NCI-H748 (cell line): ENCODE results near the gene C4orf50.

Experiments
- DNase-seq: peaks from one replicate; lab custom pipeline; 2025; ENCODE audit not compliant: unreplicated experiment; lab: John Stamatoyannopoulos, UW

The C4orf50 gene

GRCh38 chr4:6044276-6044675, 26.0 kb upstream of the C4orf50 start:
- no peak for DNase-seq

- DNase-seq: no peak
Observed at GRCh38 chr4:6043843-6044242, 25.6 kb upstream of the C4orf50 start.

- DNase-seq: no peak
Observed at GRCh38 chr4:6043188-6043587, 25.0 kb upstream of the C4orf50 start.

DNA sequence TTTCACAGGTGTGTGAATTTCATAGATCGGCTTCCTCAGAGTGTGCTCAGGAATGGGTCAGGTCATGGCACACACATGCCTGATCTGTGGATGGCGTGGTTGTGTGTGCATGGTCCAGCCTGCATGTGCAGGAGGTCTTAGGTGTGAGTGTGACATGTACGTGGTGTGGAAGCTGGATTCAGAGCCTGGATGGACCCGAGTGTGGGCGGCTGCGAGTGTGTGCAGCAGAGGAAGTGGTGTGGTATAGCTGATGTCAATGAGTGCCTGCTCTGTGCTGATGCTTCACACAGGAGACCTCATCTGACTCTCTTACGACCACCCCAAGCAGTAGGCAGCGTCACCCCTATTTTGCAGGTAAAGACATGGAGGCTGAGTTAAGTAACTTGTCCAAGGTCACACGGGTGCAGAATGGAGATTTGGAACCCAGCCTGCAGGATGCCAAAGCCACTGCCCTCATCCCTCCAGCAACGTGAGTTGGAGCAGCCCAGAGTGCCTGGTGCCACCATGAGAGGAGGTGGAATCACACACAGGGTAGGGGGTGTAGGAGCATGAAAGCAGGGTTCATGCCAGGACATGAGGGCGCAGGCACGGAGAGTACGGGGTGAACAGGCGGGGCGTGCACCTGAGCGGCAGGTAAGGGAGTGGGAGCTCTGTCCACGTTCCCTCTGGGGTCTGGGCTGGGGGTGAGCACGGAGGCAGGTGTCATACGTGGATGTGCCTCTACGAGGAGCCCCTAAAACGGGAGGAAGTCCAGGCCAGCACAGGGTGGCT, 24.2 kb upstream of the C4orf50 start:
- DNase-seq: no peak

DNA sequence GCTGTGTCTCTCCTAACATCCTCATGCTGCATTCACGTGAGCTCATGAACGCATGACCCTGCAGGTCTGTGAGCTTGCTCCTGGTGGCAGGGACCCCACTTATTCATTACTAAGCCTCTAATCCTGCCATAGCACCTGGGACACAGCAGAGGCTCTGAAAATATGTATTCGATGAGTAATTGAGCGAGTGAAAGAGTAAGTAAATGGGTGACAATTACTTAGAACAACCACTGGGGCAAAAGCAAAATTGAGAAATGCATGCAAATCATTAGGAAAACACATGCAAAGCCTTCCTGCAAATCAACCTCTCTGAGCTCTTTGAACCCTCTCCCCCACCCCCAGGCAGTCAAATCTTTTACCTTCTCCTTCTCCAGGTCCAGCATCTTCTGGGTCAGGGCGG, 23.6 kb upstream of the C4orf50 start:
- no peak for DNase-seq

- no peak for DNase-seq
Observed at GRCh38 chr4:6038711-6039110, 20.5 kb upstream of the C4orf50 start.

- no peak for DNase-seq
Observed at GRCh38 chr4:6035786-6036185, 17.6 kb upstream of the C4orf50 start.

DNA sequence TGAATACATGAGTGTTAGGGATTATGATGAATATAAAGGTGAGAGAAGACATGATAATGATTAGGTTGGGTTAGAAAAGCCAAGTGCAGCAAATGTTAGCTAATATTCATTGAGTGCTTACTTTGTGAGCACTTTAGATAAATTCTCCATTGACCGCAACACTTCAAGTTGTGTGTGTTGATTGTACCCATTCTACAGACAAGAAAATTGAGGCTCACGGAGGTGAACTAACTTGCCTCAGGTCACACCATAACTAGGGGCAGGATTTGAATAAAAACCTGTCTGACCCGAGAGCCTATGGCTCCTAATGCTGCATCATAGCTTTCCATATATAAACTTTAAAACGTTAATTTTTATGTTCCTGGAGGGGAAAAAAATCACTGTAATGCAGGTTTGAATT, 15.2 kb upstream of the C4orf50 start:
- DNase-seq: no peak

DNA sequence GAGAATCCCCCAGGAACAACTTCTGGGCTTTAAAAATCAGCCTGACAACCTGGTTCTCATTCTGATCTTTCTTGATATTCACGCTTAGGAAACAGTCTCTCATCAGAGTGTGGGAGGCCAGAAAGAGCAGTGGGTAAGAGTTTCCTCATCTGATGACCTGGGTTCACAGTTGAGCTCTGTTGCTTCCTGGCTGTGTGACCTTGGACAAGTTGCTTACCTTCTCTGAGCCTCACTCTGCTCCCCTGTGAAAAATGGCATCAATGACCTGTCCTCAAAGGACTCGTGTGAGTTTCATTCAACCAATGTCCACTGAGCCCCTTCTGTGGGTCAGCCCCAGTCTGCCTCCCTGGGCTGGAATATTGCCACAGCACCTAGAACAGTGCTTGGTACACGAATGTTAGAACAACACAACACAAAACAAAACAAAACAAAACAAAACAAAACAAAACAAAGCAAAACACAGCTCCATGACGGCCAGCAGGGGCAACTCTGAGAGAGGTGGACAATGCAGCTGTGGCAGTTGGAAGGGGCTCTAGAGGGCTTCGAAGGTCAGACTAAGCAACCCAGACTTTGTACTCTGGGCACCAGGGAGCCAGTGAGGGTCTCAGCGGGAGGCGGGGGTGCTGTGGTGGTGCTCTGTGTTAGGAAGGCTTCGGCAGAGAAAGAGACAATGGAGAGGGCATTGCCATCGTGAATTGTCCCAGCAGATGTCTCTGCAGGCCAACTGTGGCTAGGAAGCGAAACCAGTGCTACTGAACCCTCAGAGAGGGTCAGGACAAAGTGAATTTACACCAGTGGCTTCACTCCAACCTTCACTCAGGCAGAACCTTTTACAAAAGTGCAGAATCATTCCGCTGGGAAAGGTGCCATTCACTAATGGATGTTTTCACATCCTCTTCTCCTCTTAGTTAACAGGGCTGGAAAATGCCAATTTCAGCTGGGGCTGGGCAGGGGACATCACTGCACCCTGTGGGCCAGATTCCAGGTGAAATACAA, 14.3 kb upstream of the C4orf50 start:
- DNase-seq: no peak

- DNase-seq: no peak
Observed at GRCh38 chr4:6031846-6032245, 13.6 kb upstream of the C4orf50 start.

DNA sequence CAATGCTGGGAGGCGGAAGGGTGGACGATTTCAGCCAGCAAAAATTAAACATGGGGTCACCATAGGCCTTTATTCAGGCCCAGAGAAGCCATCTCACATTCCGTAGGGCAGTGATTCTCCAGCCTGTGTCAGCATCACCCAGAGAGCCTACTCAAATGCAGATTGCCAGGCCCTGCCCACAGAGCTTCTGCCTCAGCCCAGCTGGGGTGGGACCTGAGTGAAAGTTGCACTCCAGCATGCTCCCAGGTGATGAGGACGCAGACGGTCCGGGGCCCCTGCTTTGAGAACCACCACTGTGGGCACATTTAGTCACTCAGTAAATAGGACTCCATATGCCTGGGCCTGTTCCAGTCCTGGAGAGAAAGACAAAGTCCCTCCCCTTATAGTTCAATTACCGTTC, 12.4 kb upstream of the C4orf50 start:
- DNase-seq: no peak

- DNase-seq: no peak
Observed at GRCh38 chr4:6029254-6029653, 11.0 kb upstream of the C4orf50 start.

DNA sequence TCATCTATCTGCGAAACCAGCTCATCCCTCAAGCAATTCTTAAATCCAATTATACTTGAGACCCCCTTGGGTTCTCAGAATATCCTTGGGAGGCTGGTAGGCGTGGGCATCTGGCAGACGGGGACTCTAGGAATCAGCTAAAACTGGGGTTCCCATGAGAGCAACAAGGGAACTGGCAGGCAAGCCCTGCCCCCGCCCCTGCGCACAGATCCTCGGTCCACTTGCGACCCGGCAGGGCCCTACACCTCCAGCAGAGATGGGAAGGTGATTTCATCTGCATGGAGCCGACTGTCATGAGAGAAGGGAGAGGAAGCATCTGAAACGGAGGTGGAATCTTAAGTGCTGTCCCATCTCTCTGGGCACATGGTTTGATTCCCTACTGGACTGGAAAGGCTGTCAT, 9.9 kb upstream of the C4orf50 start:
- no peak for DNase-seq

GRCh38 chr4:6027392-6027791, 9.2 kb upstream of the C4orf50 start:
- no peak for DNase-seq

- DNase-seq: no peak
Observed at GRCh38 chr4:6024313-6024960, 6.2 kb upstream of the C4orf50 start.

- DNase-seq: no peak
Observed at GRCh38 chr4:6023731-6024130, 5.5 kb upstream of the C4orf50 start.

DNA sequence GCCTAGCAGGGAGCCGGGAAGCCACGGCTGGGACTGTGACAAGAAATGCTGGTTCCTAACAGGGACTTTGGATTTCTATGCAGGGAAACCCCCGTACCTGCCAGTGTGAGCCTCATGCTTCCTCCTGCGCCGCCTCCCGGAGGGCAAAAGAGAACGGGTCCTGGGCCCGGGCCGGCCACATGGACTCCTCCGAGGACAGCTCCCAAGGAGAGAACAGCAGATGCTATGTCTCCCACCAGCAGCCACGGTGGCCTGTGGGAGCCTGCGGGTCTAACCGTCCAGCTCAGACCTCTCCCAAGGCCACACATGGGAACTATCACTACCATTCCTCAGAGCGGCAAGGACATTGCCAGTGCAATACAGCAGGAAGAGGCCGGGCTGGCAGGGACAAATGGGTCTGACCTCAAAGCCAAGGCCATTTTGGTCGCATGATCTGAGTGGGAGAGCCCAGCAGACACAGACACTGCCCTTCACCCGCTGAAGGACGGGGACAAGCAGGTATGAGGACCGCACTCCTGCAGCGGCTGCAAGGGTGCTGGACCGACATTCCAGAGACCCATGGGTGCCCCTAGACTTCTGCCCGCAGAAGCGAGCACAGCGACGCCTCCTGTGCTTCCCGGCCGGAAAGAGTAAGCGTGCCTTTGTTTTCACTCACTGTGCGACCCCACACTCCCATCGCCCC, 4.5 kb upstream of the C4orf50 start:
- DNase-seq: no peak

DNA sequence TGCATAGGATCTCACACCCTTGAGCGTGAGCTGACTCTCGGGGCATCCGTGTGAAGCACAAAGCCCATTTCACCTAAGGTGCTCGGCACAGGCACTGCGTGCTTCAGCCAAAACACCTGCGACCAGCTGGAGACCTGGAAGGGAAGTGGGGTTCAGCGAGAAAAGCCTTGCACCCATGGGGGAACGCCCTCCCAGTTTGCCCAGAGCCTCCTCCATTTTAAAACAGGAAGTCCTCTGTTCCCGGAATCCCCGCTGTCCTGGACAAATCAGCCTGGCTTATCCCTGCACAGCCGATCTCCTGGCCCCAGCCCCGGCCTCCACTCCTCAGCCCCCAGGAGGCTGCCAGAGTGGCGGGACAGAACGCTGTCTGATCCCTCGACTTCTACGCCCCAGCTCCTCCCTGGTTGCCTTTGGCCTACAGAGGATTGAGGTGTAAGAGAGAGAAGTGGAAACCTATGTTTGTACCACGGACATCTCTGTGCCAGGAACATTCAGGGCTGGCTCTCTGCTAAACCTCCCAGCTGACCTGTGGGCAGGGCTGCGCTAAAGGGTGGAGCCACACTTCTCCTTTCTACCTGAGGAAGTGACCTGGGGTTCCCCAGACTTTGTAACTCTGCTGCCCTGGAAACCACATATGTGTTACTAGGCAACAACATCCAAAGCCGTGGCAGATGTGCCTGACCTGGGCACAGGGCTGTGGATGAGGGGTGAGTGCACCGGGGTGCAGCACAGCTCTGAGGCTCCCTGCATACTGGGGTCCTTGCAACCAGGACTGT, 3.8 kb upstream of the C4orf50 start:
- DNase-seq: no peak

- no peak for DNase-seq
Observed at GRCh38 chr4:6020613-6021012, 2.4 kb upstream of the C4orf50 start.
